Activated naive CD8-positive, alpha-beta T cell treated with anti-CD3 and anti-CD28 coated beads, Interleukin-2, amount 10 ng/mL, durations not matched to agents 7 days and 5 days (primary cell): ENCODE results near the gene HMGXB3. TPM values are rescaled to one million over a fixed set of nuclear protein-coding genes. Genes with fewer than 3 reads are reported as not detected.

Source experiments
- ATAC-seq: fragments of 150-1000 bp; cut with Tn5 transposase; one replicate; pipeline ENCODE4 v1.10.0; 2021; ENCODE audit warnings: low read depth, moderate library complexity
- POLR2A ChIA-PET: fragments of 350-600 bp; sonication (Branson Sonifier 250); formaldehyde crosslinking; loops from one replicate; lab custom pipeline; 2021; ENCODE audit warnings: antibody characterized with exemption; lab: Charles Lee
- DNase-seq: peaks from one replicate; pipeline ENCODE4 v3.0.0; 2021
- H3K27ac Mint-ChIP-seq: one replicate; pipeline ENCODE4 v1.8.0; 2022; ENCODE audit warnings: mild to moderate bottlenecking, mixed read lengths
- H3K27me3 Mint-ChIP-seq: one replicate; pipeline ENCODE4 v1.8.0; 2022; ENCODE audit warnings: mild to moderate bottlenecking, moderate library complexity, mixed read lengths
- H3K36me3 Mint-ChIP-seq: one replicate; pipeline ENCODE4 v1.8.0; 2021; ENCODE audit warnings: mild to moderate bottlenecking, mixed read lengths
- H3K4me1 Mint-ChIP-seq: one replicate; pipeline ENCODE4 v1.8.0; 2021; ENCODE audit warnings: mixed read lengths
- H3K4me3 Mint-ChIP-seq: one replicate; pipeline ENCODE4 v1.8.0; 2022; ENCODE audit warnings: mild to moderate bottlenecking, moderate library complexity, mixed read lengths
- H3K9me3 Mint-ChIP-seq: one replicate; pipeline ENCODE4 v1.8.0; 2021; ENCODE audit warnings: mixed read lengths
- total RNA-seq, 2 experiments: library from RNA; stranded (reverse); gene quantifications; one replicate each; pipeline ENCODE4 v1.2.3, GENCODE V29; 2021

HMGXB3 gene
- total RNA-seq, 2 experiments from 2014 or later = 36.3 to 41.3 TPM

- peaks cover 10% of the 10 kb centered on the region for H3K4me1 Mint-ChIP-seq
- ATAC-seq = no peak
- H3K36me3 Mint-ChIP-seq = no peaks in the 10 kb centered on the region
- POLR2A ChIA-PET = no interaction called here
- no peaks in the 10 kb centered on the region for H3K9me3 Mint-ChIP-seq
- H3K4me3 Mint-ChIP-seq = no peak overlapping the region
- no peak for DNase-seq
- no peak overlapping the region for H3K27ac Mint-ChIP-seq
- peaks cover 50% of the 10 kb centered on the region for H3K27me3 Mint-ChIP-seq
Observed at GRCh38 chr5:150085191-150085912, 84.8 kb downstream of the HMGXB3 start.

- Mint-ChIP-seq H3K4me3 (no peak within 1 kb of the TSS), H3K27me3 (peaks cover 55% of the 10 kb centered on the region), H3K9me3 (no peaks in the 10 kb centered on the region), H3K36me3 (no peaks in the 10 kb centered on the region), H3K4me1 (peaks cover 10% of the 10 kb centered on the region), H3K27ac (no peak within 1 kb of the TSS)
- DNase-seq = no peak
- no peak for ATAC-seq
- POLR2A ChIA-PET = no interaction called here
Observed at GRCh38 chr5:150085950-150086715, 85.6 kb downstream of the HMGXB3 start, which contains the start of gene CSF1R. Gene CSF1R (minus strand): TSS chr5:150086554. CDS start chr5:150086427, 127 bp downstream.

- Mint-ChIP-seq H3K9me3 (no peaks in the 10 kb centered on the region), H3K36me3 (no peaks in the 10 kb centered on the region), H3K27ac (no peak overlapping the region), H3K27me3 (peaks cover 62% of the 10 kb centered on the region), H3K4me3 (no peak overlapping the region), H3K4me1 (peaks cover 1% of the 10 kb centered on the region)
- DNase-seq (no peak), ATAC-seq (no peak)
- POLR2A ChIA-PET = no interaction called here
Observed at GRCh38 chr5:150092159-150092787, 91.7 kb downstream of the HMGXB3 start.

- no peak for ATAC-seq
- no peak for DNase-seq
- POLR2A ChIA-PET = no interaction called here
- peaks cover 54% of the 10 kb centered on the region for H3K27me3 Mint-ChIP-seq
- H3K4me3 Mint-ChIP-seq = no peak overlapping the region
- peaks cover 1% of the 10 kb centered on the region for H3K4me1 Mint-ChIP-seq
- no peaks in the 10 kb centered on the region for H3K36me3 Mint-ChIP-seq
- H3K27ac Mint-ChIP-seq = no peak overlapping the region
- no peaks in the 10 kb centered on the region for H3K9me3 Mint-ChIP-seq
Observed at GRCh38 chr5:150097152-150097551, 96.6 kb downstream of the HMGXB3 start.

GRCh38 chr5:150101023-150101422 lies 100.5 kb downstream of the HMGXB3 start:
- Mint-ChIP-seq H3K4me3 (no peak overlapping the region), H3K27ac (no peak overlapping the region), H3K27me3 (peaks cover 35% of the 10 kb centered on the region), H3K4me1 (peaks cover 1% of the 10 kb centered on the region), H3K9me3 (no peaks in the 10 kb centered on the region), H3K36me3 (no peaks in the 10 kb centered on the region)
- POLR2A ChIA-PET = no interaction called here
- DNase-seq (no peak), ATAC-seq (no peak)

Other genes with a start within 250 kb of the HMGXB3 start
- not detected for gene PDE6A, start 55.9 kb upstream of the HMGXB3 start, total RNA-seq
- 1 to 10 TPM; 8.6 to 9.7 TPM for gene SLC26A2, start 40.0 kb upstream of the HMGXB3 start, total RNA-seq
- 1 to 10 TPM; 2.6 to 3.4 TPM for gene TIGD6, start 85 bp upstream of the HMGXB3 start, total RNA-seq
- gene CSF1R, start 85.8 kb downstream of the HMGXB3 start, total RNA-seq = 1 to 10 TPM; 3.4 to 3.6 TPM
- 10 to 100 TPM; 33.4 to 41.5 TPM for gene PDGFRB, start 155.1 kb downstream of the HMGXB3 start, total RNA-seq
- gene CDX1, start 166.0 kb downstream of the HMGXB3 start, total RNA-seq = not detected
- gene SLC6A7, start 189.3 kb downstream of the HMGXB3 start, total RNA-seq = not detected